Measurements from ENCODE around the gene TAOK1. TPM values are rescaled to one million over a fixed set of nuclear protein-coding genes. Genes with fewer than 3 reads are reported as not detected.

TAOK1 gene
- total RNA-seq, 1 donor = 23.4 TPM

GRCh38 chr17:29592850-29593551 lies 202.8 kb downstream of the TAOK1 start, which contains the start of gene ANKRD13B:
ANKRD13B (plus strand) TSS chr17:29593132; CDS start chr17:29593622, 490 bp downstream.
- peak within 1 kb of the TSS; percentile 47 for H3K4me3 ChIP-seq (ENCODE audit: low read length)
- H3K9me3 ChIP-seq (ENCODE audit: low read depth, low read length) = no peaks in the 10 kb centered on the region
- H3K27me3 ChIP-seq (ENCODE audit: insufficient read depth, low read length) = peaks cover 5% of the 10 kb centered on the region
- peaks cover 49% of the 10 kb centered on the region for H3K4me1 ChIP-seq (ENCODE audit: insufficient read depth, low read length)

GRCh38 chr17:29593591-29594518 lies 203.7 kb downstream of the TAOK1 start:
- peak overlapping the region; percentile 33 for H3K4me3 ChIP-seq (ENCODE audit: low read length)
- H3K27me3 ChIP-seq (ENCODE audit: insufficient read depth, low read length) = peaks cover 5% of the 10 kb centered on the region
- no peaks in the 10 kb centered on the region for H3K9me3 ChIP-seq (ENCODE audit: low read depth, low read length)
- H3K4me1 ChIP-seq (ENCODE audit: insufficient read depth, low read length) = peaks cover 42% of the 10 kb centered on the region

GRCh38 chr17:29594519-29595090 lies 204.4 kb downstream of the TAOK1 start:
- peaks cover 42% of the 10 kb centered on the region for H3K4me1 ChIP-seq (ENCODE audit: insufficient read depth, low read length)
- no peak overlapping the region for H3K4me3 ChIP-seq (ENCODE audit: low read length)
- H3K27me3 ChIP-seq (ENCODE audit: insufficient read depth, low read length) = peaks cover 5% of the 10 kb centered on the region
- no peaks in the 10 kb centered on the region for H3K9me3 ChIP-seq (ENCODE audit: low read depth, low read length)

GRCh38 chr17:29595107-29595942 lies 205.2 kb downstream of the TAOK1 start:
- Histone ChIP-seq H3K9me3 (ENCODE audit: low read depth, low read length) (no peaks in the 10 kb centered on the region), H3K4me1 (ENCODE audit: insufficient read depth, low read length) (peaks cover 35% of the 10 kb centered on the region), H3K4me3 (ENCODE audit: low read length) (no peak overlapping the region), H3K27me3 (ENCODE audit: insufficient read depth, low read length) (peaks cover 5% of the 10 kb centered on the region)

GRCh38 chr17:29595943-29596774 lies 206.0 kb downstream of the TAOK1 start:
- Histone ChIP-seq H3K4me1 (ENCODE audit: insufficient read depth, low read length) (peaks cover 26% of the 10 kb centered on the region), H3K9me3 (ENCODE audit: low read depth, low read length) (no peaks in the 10 kb centered on the region), H3K4me3 (ENCODE audit: low read length) (no peak overlapping the region), H3K27me3 (ENCODE audit: insufficient read depth, low read length) (peaks cover 5% of the 10 kb centered on the region)

GRCh38 chr17:29596811-29597210 lies 206.6 kb downstream of the TAOK1 start:
- Histone ChIP-seq H3K27me3 (ENCODE audit: insufficient read depth, low read length) (peaks cover 5% of the 10 kb centered on the region), H3K4me1 (ENCODE audit: insufficient read depth, low read length) (peaks cover 20% of the 10 kb centered on the region), H3K4me3 (ENCODE audit: low read length) (no peak overlapping the region), H3K9me3 (ENCODE audit: low read depth, low read length) (no peaks in the 10 kb centered on the region)

- peaks cover 12% of the 10 kb centered on the region for H3K4me1 ChIP-seq (ENCODE audit: insufficient read depth, low read length)
Measured at GRCh38 chr17:29597361-29598172, 207.4 kb downstream of the TAOK1 start.

More at GRCh38 chr17:29597361-29598172, 207.4 kb downstream of the TAOK1 start:
- Histone ChIP-seq H3K4me3 (ENCODE audit: low read length) (no peak overlapping the region), H3K27me3 (ENCODE audit: insufficient read depth, low read length) (peaks cover 5% of the 10 kb centered on the region), H3K9me3 (ENCODE audit: low read depth, low read length) (no peaks in the 10 kb centered on the region)

Other genes starting within 250 kb of the TAOK1 start
- 40.1 TPM for gene MYO18A, start 210.0 kb upstream of the TAOK1 start, total RNA-seq
- gene CRYBA1, start 143.5 kb upstream of the TAOK1 start, total RNA-seq = not detected
- 99.6 TPM for gene NUFIP2, start 96.2 kb upstream of the TAOK1 start, total RNA-seq
- 8.9 TPM for gene ABHD15, start 176.7 kb downstream of the TAOK1 start, total RNA-seq
- 25.0 TPM for gene TP53I13, start 178.3 kb downstream of the TAOK1 start, total RNA-seq
- 17.5 TPM for gene GIT1, start 199.3 kb downstream of the TAOK1 start, total RNA-seq
- 1.3 TPM for gene ANKRD13B, start 202.8 kb downstream of the TAOK1 start, total RNA-seq
- gene CORO6, start 232.5 kb downstream of the TAOK1 start, total RNA-seq = 0.31 TPM

Measured in mononuclear cell (primary cell).